ENCODE measurements around the gene METTL23.

DNA sequence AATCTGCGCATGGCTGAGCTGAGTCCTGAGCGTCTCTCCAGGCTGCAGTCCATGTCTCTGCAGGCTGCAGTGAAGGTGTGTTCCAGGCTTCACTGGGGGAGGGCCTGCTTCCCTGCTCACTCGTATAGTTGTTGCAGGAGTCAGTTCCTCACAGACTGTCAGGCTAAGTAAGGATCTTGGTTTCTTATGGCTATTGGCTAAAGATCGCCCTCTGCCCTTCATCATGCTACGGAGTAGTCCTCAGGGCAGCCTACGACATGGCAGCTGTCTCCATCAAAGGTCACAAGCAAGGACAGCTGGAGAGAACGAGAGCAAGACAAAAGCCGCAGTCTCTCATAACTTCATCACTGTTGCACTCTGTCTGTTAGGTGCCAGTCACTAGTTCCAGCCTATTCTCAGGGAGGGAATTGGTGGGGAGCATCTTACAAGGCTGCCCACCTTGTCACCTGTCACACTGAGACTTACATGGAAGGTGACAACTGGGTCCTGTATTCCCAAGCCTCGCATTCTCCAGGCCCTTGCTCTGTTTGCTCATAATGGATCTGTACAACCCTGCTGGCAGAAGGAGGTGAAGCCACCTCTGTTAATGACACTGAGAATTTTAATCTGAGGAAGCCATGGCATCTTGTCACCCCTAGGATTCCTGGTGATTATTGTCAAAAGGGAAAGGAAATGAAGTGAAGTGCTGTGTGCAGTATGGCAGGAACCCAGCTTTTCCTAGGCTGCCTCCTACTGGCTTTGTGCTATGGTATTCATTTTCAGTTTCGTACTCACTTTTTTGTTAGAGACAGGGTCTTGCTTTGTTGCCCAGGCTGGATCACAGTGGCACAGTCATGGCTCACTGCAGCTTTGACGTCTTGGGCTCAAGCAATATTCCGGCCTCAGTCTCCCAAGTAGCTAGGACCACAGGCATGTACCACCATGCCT lies 54.7 kb downstream of the METTL23 start:
- TF ChIP-seq POLR2AphosphoS5 (IDR thresholded peaks at IDR 0.05; ENCODE audit: borderline replicate concordance, low read depth, low read length) = no peak
- no peak for TF ChIP-seq EZH2 (IDR thresholded peaks at IDR 0.05)
- no peak for TF ChIP-seq FOXP2 (optimal IDR thresholded peaks at IDR 0.05; ENCODE audit: control extremely low read depth, extremely low read length, insufficient read depth)
